ENCODE data around the gene SIRPD.

The SIRPD gene

GRCh38 chr20:1526896-1527295 is 30.6 kb downstream of the SIRPD start:
- TF ChIP-seq EZH2phosphoT487 (IDR thresholded peaks at IDR 0.05; ENCODE audit: borderline replicate concordance) = no peak
- no peak for TF ChIP-seq CTCF (conservative IDR thresholded peaks at IDR 0.05; ENCODE audit: low read length)
- H4K20me1 ChIP-seq (ENCODE audit: insufficient read depth, low read length, poor library complexity, severe bottlenecking) = no peaks in the 10 kb centered on the region

GRCh38 chr20:1526310-1526709 is 31.2 kb downstream of the SIRPD start:
- H3K4me2 ChIP-seq (ENCODE audit: low read depth, low read length, poor library complexity, severe bottlenecking) = no peak overlapping the region
- H3K36me3 ChIP-seq (ENCODE audit: insufficient read depth, low read length) = no peaks in the 10 kb centered on the region
- TF ChIP-seq CTCF (conservative IDR thresholded peaks at IDR 0.05; ENCODE audit: low read length) (no peak), EZH2phosphoT487 (IDR thresholded peaks at IDR 0.05; ENCODE audit: borderline replicate concordance) (no peak)
- H3K27me3 ChIP-seq (ENCODE audit: insufficient read depth, low read length, poor library complexity, severe bottlenecking) = no peaks in the 10 kb centered on the region
- H3F3A ChIP-seq (ENCODE audit: low read depth) = peaks cover 10% of the 10 kb centered on the region
- H3K4me1 ChIP-seq (ENCODE audit: insufficient read depth, low read length, poor library complexity, severe bottlenecking) = peaks cover 38% of the 10 kb centered on the region
- H3K9me2 ChIP-seq (replicated peaks; ENCODE audit: low read depth, low read length) = no peaks in the 10 kb centered on the region
- no peaks in the 10 kb centered on the region for H3K79me2 ChIP-seq (ENCODE audit: insufficient read depth, low read length)
- no peak overlapping the region for H2AFZ ChIP-seq (ENCODE audit: low read length)
- no peak overlapping the region for H3K9ac ChIP-seq (ENCODE audit: low read depth, low read length, poor library complexity, severe bottlenecking)
- H3K4me3 ChIP-seq (ENCODE audit: low read length, poor library complexity, severe bottlenecking) = no peak overlapping the region
- H4K20me1 ChIP-seq (ENCODE audit: insufficient read depth, low read length, poor library complexity, severe bottlenecking) = no peaks in the 10 kb centered on the region
- H3K9me3 ChIP-seq (ENCODE audit: insufficient read depth, low read depth, low read length) = peaks cover 9% of the 10 kb centered on the region; the same call in 1 of the 2 replicates

More at GRCh38 chr20:1526896-1527295, 30.6 kb downstream of the SIRPD start:
- Histone ChIP-seq H3K9me3 (ENCODE audit: insufficient read depth, low read depth, low read length) (peaks cover 9% of the 10 kb centered on the region; the same call in 1 of the 2 replicates), H3K36me3 (ENCODE audit: insufficient read depth, low read length) (no peaks in the 10 kb centered on the region), H3F3A (ENCODE audit: low read depth) (peaks cover 10% of the 10 kb centered on the region), H3K9ac (ENCODE audit: low read depth, low read length, poor library complexity, severe bottlenecking) (no peak overlapping the region), H2AFZ (ENCODE audit: low read length) (no peak overlapping the region), H3K27me3 (ENCODE audit: insufficient read depth, low read length, poor library complexity, severe bottlenecking) (no peaks in the 10 kb centered on the region), H3K4me2 (ENCODE audit: low read depth, low read length, poor library complexity, severe bottlenecking) (no peak overlapping the region), H3K9me2 (replicated peaks; ENCODE audit: low read depth, low read length) (no peaks in the 10 kb centered on the region), H3K4me3 (ENCODE audit: low read length, poor library complexity, severe bottlenecking) (no peak overlapping the region), H3K4me1 (ENCODE audit: insufficient read depth, low read length, poor library complexity, severe bottlenecking) (peaks cover 32% of the 10 kb centered on the region), H3K79me2 (ENCODE audit: insufficient read depth, low read length) (no peaks in the 10 kb centered on the region)

DNA sequence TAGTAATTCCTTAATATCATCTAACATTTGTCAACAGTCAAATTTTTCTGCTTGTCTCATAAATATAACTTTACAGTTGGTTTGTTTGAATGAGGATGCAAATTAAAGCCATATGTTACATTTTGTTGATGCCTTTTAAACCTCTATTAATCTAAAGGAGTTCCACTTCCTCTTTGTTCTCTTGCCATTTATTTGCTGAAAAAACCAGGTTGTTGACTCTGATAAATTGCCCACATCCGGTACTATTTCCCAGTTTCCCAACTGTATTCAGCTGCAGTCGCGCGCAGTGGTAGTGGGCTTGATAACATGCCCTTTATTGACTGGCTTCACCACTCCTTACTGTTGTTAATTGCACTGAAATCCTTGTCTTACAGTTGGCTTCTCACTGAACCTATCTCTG is 33.5 kb downstream of the SIRPD start:
- H3K9ac ChIP-seq (ENCODE audit: low read depth, low read length, poor library complexity, severe bottlenecking) = peak overlapping the region; percentile 55
- TF ChIP-seq EZH2phosphoT487 (IDR thresholded peaks at IDR 0.05; ENCODE audit: borderline replicate concordance) = no peak
- no peak for TF ChIP-seq CTCF (conservative IDR thresholded peaks at IDR 0.05; ENCODE audit: low read length)
- H3K27me3 ChIP-seq (ENCODE audit: insufficient read depth, low read length, poor library complexity, severe bottlenecking) = no peaks in the 10 kb centered on the region
- H3K79me2 ChIP-seq (ENCODE audit: insufficient read depth, low read length) = no peaks in the 10 kb centered on the region
- peaks cover 51% of the 10 kb centered on the region for H3K4me1 ChIP-seq (ENCODE audit: insufficient read depth, low read length, poor library complexity, severe bottlenecking)
- H3K4me3 ChIP-seq (ENCODE audit: low read length, poor library complexity, severe bottlenecking) = peak overlapping the region; percentile 28
- H3K9me2 ChIP-seq (replicated peaks; ENCODE audit: low read depth, low read length) = no peaks in the 10 kb centered on the region
- peak overlapping the region; percentile 52 for H3K4me2 ChIP-seq (ENCODE audit: low read depth, low read length, poor library complexity, severe bottlenecking)
- H2AFZ ChIP-seq (ENCODE audit: low read length) = no peak overlapping the region
- no peaks in the 10 kb centered on the region for H3K36me3 ChIP-seq (ENCODE audit: insufficient read depth, low read length)
- no peaks in the 10 kb centered on the region for H4K20me1 ChIP-seq (ENCODE audit: insufficient read depth, low read length, poor library complexity, severe bottlenecking)
- H3K9me3 ChIP-seq (ENCODE audit: insufficient read depth, low read depth, low read length) = peaks cover 9% of the 10 kb centered on the region; the same call in 1 of the 2 replicates
- peaks cover 10% of the 10 kb centered on the region for H3F3A ChIP-seq (ENCODE audit: low read depth)

Data from Loucy (cell line).